22Rv1 (cell line): ENCODE data around the gene ASPRV1.

ENCODE experiments used
- ZFX ChIP-seq: fragments of 450-650 bp; IDR thresholded peaks from 2 replicates; pipeline ENCODE4 v1.6.1; 2017; ENCODE audit warnings: antibody characterized with exemption, borderline replicate concordance
- TF ChIP-seq, protein P1 (sequence below): fragments of 450-650 bp; IDR thresholded peaks from 2 replicates; pipeline ENCODE4 v1.5.1; 2017; ENCODE audit warnings: mild to moderate bottlenecking

DNA sequence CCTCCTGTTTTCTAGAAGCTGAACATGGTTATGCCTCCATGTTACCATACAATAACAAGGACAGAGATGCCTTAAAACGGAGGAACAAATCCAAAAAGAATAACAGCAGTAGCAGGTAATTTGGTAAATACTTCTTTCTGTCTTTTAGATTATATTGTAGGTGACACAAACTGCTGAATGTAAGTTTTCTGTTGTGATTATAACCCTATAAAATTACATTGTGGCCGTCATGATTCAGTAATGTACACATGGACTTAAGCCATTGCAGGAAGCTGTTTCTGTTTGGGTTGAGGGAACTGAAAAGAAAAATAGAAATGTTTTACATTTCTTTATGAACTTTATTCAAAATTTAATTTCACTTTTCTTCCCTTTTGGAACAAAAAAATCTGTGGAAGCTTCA lies 45.3 kb downstream of the ASPRV1 start:
- TF ChIP-seq, protein P1, sequence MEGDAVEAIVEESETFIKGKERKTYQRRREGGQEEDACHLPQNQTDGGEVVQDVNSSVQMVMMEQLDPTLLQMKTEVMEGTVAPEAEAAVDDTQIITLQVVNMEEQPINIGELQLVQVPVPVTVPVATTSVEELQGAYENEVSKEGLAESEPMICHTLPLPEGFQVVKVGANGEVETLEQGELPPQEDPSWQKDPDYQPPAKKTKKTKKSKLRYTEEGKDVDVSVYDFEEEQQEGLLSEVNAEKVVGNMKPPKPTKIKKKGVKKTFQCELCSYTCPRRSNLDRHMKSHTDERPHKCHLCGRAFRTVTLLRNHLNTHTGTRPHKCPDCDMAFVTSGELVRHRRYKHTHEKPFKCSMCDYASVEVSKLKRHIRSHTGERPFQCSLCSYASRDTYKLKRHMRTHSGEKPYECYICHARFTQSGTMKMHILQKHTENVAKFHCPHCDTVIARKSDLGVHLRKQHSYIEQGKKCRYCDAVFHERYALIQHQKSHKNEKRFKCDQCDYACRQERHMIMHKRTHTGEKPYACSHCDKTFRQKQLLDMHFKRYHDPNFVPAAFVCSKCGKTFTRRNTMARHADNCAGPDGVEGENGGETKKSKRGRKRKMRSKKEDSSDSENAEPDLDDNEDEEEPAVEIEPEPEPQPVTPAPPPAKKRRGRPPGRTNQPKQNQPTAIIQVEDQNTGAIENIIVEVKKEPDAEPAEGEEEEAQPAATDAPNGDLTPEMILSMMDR = no peak
- TF ChIP-seq ZFX = no peak
